Ishikawa (cell line): ENCODE measurements around the gene BIN2.

ENCODE experiments used
- EGR1 ChIP-seq: IDR thresholded peaks from 2 replicates; pipeline ENCODE4 v1.6.1; 2012
- TAF1 ChIP-seq: IDR thresholded peaks from 2 replicates; pipeline ENCODE4 v1.6.1; 2012; ENCODE audit warnings: low read depth, mild to moderate bottlenecking
- TCF12 ChIP-seq: IDR thresholded peaks from 2 replicates; pipeline ENCODE4 v1.6.1; 2012; ENCODE audit warnings: low read depth

GRCh38 chr12:51232642-51233041 is 91.3 kb downstream of the BIN2 start:
- TF ChIP-seq TAF1 (no peak), EGR1 (no peak), TCF12 (no peak)
